ENCODE results near the gene ESR2. TPM values are rescaled to one million over a fixed set of nuclear protein-coding genes. Genes with fewer than 3 reads are reported as not detected.

ESR2 gene
- total and polyA plus RNA-seq, 2 donors (not counting 3 experiments of a cell fraction or from before 2014, with no cell fraction given): 0.10 to 0.58 TPM

GRCh38 chr14:64248689-64249088 lies 45.5 kb downstream of the ESR2 start:
- Histone ChIP-seq H3K27ac (ENCODE audit: insufficient read depth, low read depth, low read length) (no peak overlapping the region), H3K9me3 (replicated peaks; ENCODE audit: control insufficient read depth, insufficient read depth, low read length) (no peaks in the 10 kb centered on the region), H4K20me1 (replicated peaks; ENCODE audit: control insufficient read depth, extremely low read depth, insufficient read depth, low read length) (no peaks in the 10 kb centered on the region), H3K9me1 (replicated peaks; ENCODE audit: control insufficient read depth, extremely low read depth, insufficient read depth, low read length) (no peaks in the 10 kb centered on the region), H3K79me2 (ENCODE audit: control insufficient read depth, insufficient read depth, low read length) (no peaks in the 10 kb centered on the region), H3K36me3 (ENCODE audit: control insufficient read depth in 2 of 2, extremely low read depth in 1 of 2, insufficient read depth in 2 of 2, low read length in 2 of 2) (no peaks in the 10 kb centered on the region), H3K9ac (replicated peaks; ENCODE audit: extremely low read depth, insufficient read depth, low read length) (no peak overlapping the region), H3K27me3 (ENCODE audit: control insufficient read depth in 2 of 2, insufficient read depth in 2 of 2, low read length in 2 of 2) (no peaks in the 10 kb centered on the region), H3K4me1 (ENCODE audit: control insufficient read depth, extremely low read depth, insufficient read depth, low read length) (peaks cover 4% of the 10 kb centered on the region), H3K4me3 (replicated peaks in 1 of 3; ENCODE audit: insufficient read depth in 1 of 3, low read depth in 1 of 3, low read length in 3 of 3) (no peak overlapping the region), H3K4me2 (ENCODE audit: insufficient read depth, low read length) (no peak overlapping the region), H2AFZ (ENCODE audit: low read depth, low read length) (no peak overlapping the region)
- dilution Hi-C loops (cut with MboI; ENCODE audit: extremely low pct_ligation_motif_present, low sequenced_read_pairs): no loop called here
- ChIA-PET POLR2A (no interaction called here), CTCF (interaction anchor here (1.0 to 1.5 kb wide), 3 partner anchors 13 to 55 kb away, joined by 3 to 5 read pairs (median 3); no protein-coding TSS in a partner anchor)
- BruUV-seq (replicated peaks): no TSS peak
- intact Hi-C loops (cut with micrococcal nuclease): no loop called here
- TF ChIP-seq, protein P1, sequence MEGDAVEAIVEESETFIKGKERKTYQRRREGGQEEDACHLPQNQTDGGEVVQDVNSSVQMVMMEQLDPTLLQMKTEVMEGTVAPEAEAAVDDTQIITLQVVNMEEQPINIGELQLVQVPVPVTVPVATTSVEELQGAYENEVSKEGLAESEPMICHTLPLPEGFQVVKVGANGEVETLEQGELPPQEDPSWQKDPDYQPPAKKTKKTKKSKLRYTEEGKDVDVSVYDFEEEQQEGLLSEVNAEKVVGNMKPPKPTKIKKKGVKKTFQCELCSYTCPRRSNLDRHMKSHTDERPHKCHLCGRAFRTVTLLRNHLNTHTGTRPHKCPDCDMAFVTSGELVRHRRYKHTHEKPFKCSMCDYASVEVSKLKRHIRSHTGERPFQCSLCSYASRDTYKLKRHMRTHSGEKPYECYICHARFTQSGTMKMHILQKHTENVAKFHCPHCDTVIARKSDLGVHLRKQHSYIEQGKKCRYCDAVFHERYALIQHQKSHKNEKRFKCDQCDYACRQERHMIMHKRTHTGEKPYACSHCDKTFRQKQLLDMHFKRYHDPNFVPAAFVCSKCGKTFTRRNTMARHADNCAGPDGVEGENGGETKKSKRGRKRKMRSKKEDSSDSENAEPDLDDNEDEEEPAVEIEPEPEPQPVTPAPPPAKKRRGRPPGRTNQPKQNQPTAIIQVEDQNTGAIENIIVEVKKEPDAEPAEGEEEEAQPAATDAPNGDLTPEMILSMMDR (IDR thresholded peaks at IDR 0.05; ENCODE audit: extremely low read depth in 1 of 2, insufficient read depth in 1 of 2, low read depth in 1 of 2, low read length in 2 of 2): no peak
- no peak for DNase-seq (ENCODE audit: low read depth, low spot score)
- no peak for FAIRE-seq

- ChIA-PET CTCF (no interaction called here), POLR2A (interaction anchor here (0.6 kb wide), 1 partner anchor 142 kb away, joined by 4 read pairs; no protein-coding TSS in a partner anchor)
- Histone ChIP-seq H3K4me3 (replicated peaks in 1 of 3; ENCODE audit: insufficient read depth in 1 of 3, low read depth in 1 of 3, low read length in 3 of 3) (no peak overlapping the region), H2AFZ (ENCODE audit: low read depth, low read length) (no peak overlapping the region), H4K20me1 (replicated peaks; ENCODE audit: control insufficient read depth, extremely low read depth, insufficient read depth, low read length) (no peaks in the 10 kb centered on the region), H3K9me3 (replicated peaks; ENCODE audit: control insufficient read depth, insufficient read depth, low read length) (no peaks in the 10 kb centered on the region), H3K27me3 (ENCODE audit: control insufficient read depth in 2 of 2, insufficient read depth in 2 of 2, low read length in 2 of 2) (no peaks in the 10 kb centered on the region), H3K4me1 (ENCODE audit: control insufficient read depth, extremely low read depth, insufficient read depth, low read length) (no peaks in the 10 kb centered on the region), H3K9me1 (replicated peaks; ENCODE audit: control insufficient read depth, extremely low read depth, insufficient read depth, low read length) (no peaks in the 10 kb centered on the region), H3K4me2 (ENCODE audit: insufficient read depth, low read length) (no peak overlapping the region), H3K79me2 (ENCODE audit: control insufficient read depth, insufficient read depth, low read length) (no peaks in the 10 kb centered on the region), H3K27ac (ENCODE audit: insufficient read depth, low read depth, low read length) (no peak overlapping the region), H3K36me3 (ENCODE audit: control insufficient read depth in 2 of 2, extremely low read depth in 1 of 2, insufficient read depth in 2 of 2, low read length in 2 of 2) (no peaks in the 10 kb centered on the region), H3K9ac (replicated peaks; ENCODE audit: extremely low read depth, insufficient read depth, low read length) (no peak overlapping the region)
- BruUV-seq (replicated peaks): no TSS peak
- intact Hi-C loops (cut with micrococcal nuclease) (no loop called here), dilution Hi-C loops (cut with MboI; ENCODE audit: extremely low pct_ligation_motif_present, low sequenced_read_pairs) (no loop called here)
- DNase-seq (ENCODE audit: low read depth, low spot score): no peak
- FAIRE-seq: no peak
- TF ChIP-seq JUN (IDR thresholded peaks at IDR 0.05; ENCODE audit: borderline replicate concordance, insufficient read depth, insufficient read length, low read depth) (no peak), POLR2AphosphoS5 (IDR thresholded peaks at IDR 0.05; ENCODE audit: insufficient read depth, low read depth, low read length) (no peak), POLR2A (IDR thresholded peaks at IDR 0.05; ENCODE audit: low read depth, low read length) (no peak), EZH2 (IDR thresholded peaks at IDR 0.05; ENCODE audit: borderline replicate concordance, low read depth, low read length, severe bottlenecking) (no peak), GATA2 (IDR thresholded peaks at IDR 0.05; ENCODE audit: insufficient read depth, insufficient read length, low read depth, low read length) (no peak), MYC (IDR thresholded peaks at IDR 0.05; ENCODE audit: low read depth, low read length) (no peak), FOS (IDR thresholded peaks at IDR 0.05; ENCODE audit: borderline replicate concordance, insufficient read depth, low read length) (no peak)
- TF ChIP-seq, protein P1 (IDR thresholded peaks at IDR 0.05; ENCODE audit: extremely low read depth in 1 of 2, insufficient read depth in 1 of 2, low read depth in 1 of 2, low read length in 2 of 2): no peak
- TF ChIP-seq, protein P2, sequence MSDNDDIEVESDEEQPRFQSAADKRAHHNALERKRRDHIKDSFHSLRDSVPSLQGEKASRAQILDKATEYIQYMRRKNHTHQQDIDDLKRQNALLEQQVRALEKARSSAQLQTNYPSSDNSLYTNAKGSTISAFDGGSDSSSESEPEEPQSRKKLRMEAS (IDR thresholded peaks at IDR 0.05; ENCODE audit: insufficient read depth, insufficient read length): no peak
Observed at GRCh38 chr14:64247195-64247594, 47.0 kb downstream of the ESR2 start.
